Ishikawa (cell line): ENCODE measurements around the gene PRDM16.

Experiments used
- CEBPB ChIP-seq: IDR thresholded peaks from 2 replicates; pipeline ENCODE4 v1.6.1; 2012
- CREB1 ChIP-seq: IDR thresholded peaks from 2 replicates; pipeline ENCODE4 v1.6.1; 2012; ENCODE audit warnings: low read depth
- EGR1 ChIP-seq: IDR thresholded peaks from 2 replicates; pipeline ENCODE4 v1.6.1; 2012
- EP300 ChIP-seq: IDR thresholded peaks from 2 replicates; pipeline ENCODE4 v1.6.1; 2012; ENCODE audit warnings: borderline replicate concordance
- FOXM1 ChIP-seq: IDR thresholded peaks from 2 replicates; pipeline ENCODE4 v1.6.1; 2012; ENCODE audit warnings: low read depth, borderline replicate concordance
- NFIC ChIP-seq: IDR thresholded peaks from 2 replicates; pipeline ENCODE4 v1.6.1; 2012
- RAD21 ChIP-seq: IDR thresholded peaks from 2 replicates; pipeline ENCODE4 v1.6.1; 2012; ENCODE audit warnings: low read depth
- TAF1 ChIP-seq: IDR thresholded peaks from 2 replicates; pipeline ENCODE4 v1.6.1; 2012; ENCODE audit warnings: low read depth, mild to moderate bottlenecking
- TCF12 ChIP-seq: IDR thresholded peaks from 2 replicates; pipeline ENCODE4 v1.6.1; 2012; ENCODE audit warnings: low read depth
- TEAD4 ChIP-seq: IDR thresholded peaks from 2 replicates; pipeline ENCODE4 v1.6.1; 2012
- USF1 ChIP-seq: IDR thresholded peaks from 2 replicates; pipeline ENCODE4 v1.6.1; 2012
- YY1 ChIP-seq: IDR thresholded peaks from 2 replicates; pipeline ENCODE4 v1.6.1; 2012; ENCODE audit warnings: low read depth
- ZBTB7A ChIP-seq: IDR thresholded peaks from 2 replicates; pipeline ENCODE4 v1.6.1; 2012; ENCODE audit warnings: low read depth
- TF ChIP-seq, protein P1 (sequence below): IDR thresholded peaks from 2 replicates; pipeline ENCODE4 v1.6.1; 2012
- TF ChIP-seq, protein P2 (sequence below): IDR thresholded peaks from 2 replicates; pipeline ENCODE4 v1.6.1; 2012; ENCODE audit warnings: low read depth, mild to moderate bottlenecking

PRDM16 gene

DNA sequence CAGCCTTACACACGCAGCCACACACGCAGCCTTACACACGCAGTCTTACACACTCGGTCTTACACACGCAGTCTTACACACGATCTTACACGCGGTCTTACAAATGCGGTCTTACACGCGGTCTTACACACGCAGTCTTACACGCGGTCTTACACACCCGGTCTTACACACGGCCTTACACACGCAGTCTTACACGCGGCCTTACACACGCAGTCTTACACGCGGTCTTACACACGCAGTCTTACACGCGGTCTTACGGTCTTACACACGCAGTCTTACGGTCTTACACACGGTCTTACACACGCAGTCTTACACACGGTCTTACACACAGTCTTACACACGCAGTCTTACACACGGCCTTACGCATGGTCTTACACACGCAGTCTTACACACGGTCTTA is 111.9 kb downstream of the PRDM16 start:
- TF ChIP-seq YY1 (no peak), NFIC (no peak), EP300 (no peak), RAD21 (no peak), EGR1 (no peak), TEAD4 (no peak), CREB1 (no peak), ZBTB7A (no peak), CEBPB (no peak), FOXM1 (no peak), TAF1 (no peak), USF1 (no peak), TCF12 (no peak)
- TF ChIP-seq, protein P1, sequence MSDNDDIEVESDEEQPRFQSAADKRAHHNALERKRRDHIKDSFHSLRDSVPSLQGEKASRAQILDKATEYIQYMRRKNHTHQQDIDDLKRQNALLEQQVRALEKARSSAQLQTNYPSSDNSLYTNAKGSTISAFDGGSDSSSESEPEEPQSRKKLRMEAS, result no peak
- TF ChIP-seq, protein P2, sequence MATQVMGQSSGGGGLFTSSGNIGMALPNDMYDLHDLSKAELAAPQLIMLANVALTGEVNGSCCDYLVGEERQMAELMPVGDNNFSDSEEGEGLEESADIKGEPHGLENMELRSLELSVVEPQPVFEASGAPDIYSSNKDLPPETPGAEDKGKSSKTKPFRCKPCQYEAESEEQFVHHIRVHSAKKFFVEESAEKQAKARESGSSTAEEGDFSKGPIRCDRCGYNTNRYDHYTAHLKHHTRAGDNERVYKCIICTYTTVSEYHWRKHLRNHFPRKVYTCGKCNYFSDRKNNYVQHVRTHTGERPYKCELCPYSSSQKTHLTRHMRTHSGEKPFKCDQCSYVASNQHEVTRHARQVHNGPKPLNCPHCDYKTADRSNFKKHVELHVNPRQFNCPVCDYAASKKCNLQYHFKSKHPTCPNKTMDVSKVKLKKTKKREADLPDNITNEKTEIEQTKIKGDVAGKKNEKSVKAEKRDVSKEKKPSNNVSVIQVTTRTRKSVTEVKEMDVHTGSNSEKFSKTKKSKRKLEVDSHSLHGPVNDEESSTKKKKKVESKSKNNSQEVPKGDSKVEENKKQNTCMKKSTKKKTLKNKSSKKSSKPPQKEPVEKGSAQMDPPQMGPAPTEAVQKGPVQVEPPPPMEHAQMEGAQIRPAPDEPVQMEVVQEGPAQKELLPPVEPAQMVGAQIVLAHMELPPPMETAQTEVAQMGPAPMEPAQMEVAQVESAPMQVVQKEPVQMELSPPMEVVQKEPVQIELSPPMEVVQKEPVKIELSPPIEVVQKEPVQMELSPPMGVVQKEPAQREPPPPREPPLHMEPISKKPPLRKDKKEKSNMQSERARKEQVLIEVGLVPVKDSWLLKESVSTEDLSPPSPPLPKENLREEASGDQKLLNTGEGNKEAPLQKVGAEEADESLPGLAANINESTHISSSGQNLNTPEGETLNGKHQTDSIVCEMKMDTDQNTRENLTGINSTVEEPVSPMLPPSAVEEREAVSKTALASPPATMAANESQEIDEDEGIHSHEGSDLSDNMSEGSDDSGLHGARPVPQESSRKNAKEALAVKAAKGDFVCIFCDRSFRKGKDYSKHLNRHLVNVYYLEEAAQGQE, result no peak

DNA sequence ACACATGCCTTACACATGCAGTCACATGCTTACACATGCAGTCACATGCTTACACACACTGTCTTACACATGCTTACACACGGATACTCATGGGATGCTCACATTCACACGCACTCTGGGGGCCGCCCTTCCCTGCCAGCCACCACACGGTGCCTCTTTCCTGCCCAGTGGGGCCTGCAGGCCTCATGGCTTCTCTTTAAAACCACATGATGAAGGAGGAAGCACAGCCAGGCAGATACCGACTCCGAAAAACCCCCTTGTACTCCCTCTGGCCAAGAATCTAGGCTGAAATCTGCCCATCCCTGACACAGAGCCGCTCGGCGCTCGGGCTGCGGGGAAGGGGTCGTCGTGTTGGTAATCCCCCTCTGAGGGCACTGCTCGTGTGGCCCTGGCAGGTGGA is 113.0 kb downstream of the PRDM16 start:
- TF ChIP-seq, protein P2, result no peak
- TF ChIP-seq TEAD4, result no peak
- no peak for TF ChIP-seq CREB1
- no peak for TF ChIP-seq FOXM1
- TF ChIP-seq EGR1, result no peak
- TF ChIP-seq, protein P1, result no peak
- no peak for TF ChIP-seq TAF1
- no peak for TF ChIP-seq YY1
- TF ChIP-seq EP300, result no peak
- no peak for TF ChIP-seq RAD21
- no peak for TF ChIP-seq CEBPB
- no peak for TF ChIP-seq ZBTB7A
- TF ChIP-seq USF1, result no peak

DNA sequence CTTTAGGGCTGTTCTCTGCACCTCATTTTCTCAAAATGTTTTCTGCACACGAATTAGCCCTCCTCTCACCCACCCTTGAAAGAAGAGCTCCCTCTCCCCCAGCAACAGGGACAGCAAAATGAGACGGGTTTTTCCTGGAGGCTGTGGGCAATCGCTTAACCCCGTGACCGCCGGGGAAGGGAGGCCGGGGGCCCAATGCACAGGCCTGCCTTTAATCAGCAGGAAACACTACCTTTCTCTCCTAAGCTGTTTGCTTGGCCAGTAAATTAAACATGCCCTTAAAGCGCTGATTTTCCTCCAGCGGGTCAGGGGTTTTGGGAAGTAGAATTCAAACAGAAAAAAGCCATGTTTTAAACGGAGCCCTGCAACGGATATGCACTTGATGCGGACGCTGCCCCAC is 114.4 kb downstream of the PRDM16 start:
- no peak for TF ChIP-seq YY1
- TF ChIP-seq ZBTB7A, result no peak
- TF ChIP-seq EGR1, result no peak
- no peak for TF ChIP-seq EP300
- no peak for TF ChIP-seq TAF1
- TF ChIP-seq TEAD4, result no peak
- TF ChIP-seq TCF12, result no peak
- TF ChIP-seq USF1, result no peak
- no peak for TF ChIP-seq RAD21
- TF ChIP-seq CREB1, result no peak
- TF ChIP-seq, protein P1, result no peak
- TF ChIP-seq FOXM1, result no peak
- TF ChIP-seq NFIC, result no peak
- TF ChIP-seq, protein P2, result no peak
- TF ChIP-seq CEBPB, result no peak

DNA sequence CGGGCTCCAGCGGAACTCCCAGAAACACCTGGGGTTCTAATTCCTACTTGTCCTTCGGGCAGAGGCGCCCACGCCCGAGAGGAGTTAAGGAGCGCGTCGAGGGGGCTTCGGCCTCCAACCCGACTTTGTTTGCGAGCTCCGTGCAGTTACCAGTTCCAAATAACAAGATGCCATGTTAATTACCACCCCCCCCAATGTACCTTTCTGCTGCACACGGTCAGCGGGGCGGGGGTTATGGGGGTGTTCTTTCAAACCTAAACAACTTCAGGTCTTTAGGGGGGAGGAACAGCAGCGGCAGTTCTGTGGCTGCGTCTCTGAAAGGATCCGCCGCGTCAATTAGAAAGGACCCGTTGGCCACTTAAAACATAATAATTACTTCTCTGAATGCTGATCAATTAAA is 114.8 kb downstream of the PRDM16 start:
- TF ChIP-seq, protein P1, result no peak
- TF ChIP-seq CREB1 (no peak), EGR1 (no peak), CEBPB (no peak), FOXM1 (no peak), ZBTB7A (no peak), TAF1 (no peak), NFIC (no peak), EP300 (no peak)
- TF ChIP-seq, protein P2, result no peak
